NB4 (cell line): ENCODE data around the gene CKLF.

ENCODE experiments used
- MYC ChIP-seq: IDR thresholded peaks from 2 replicates; pipeline ENCODE4 v1.6.1; 2011; ENCODE audit warnings: low read depth, low read length
- POLR2A ChIP-seq: IDR thresholded peaks from 2 replicates; pipeline ENCODE4 v1.6.1; 2011; ENCODE audit warnings: mild to moderate bottlenecking; ENCODE audit not compliant: insufficient read length; ENCODE audit errors: extremely low read depth
- TF ChIP-seq, protein P1 (sequence below): IDR thresholded peaks from one replicate; pipeline ENCODE4 v1.5.1; 2012; ENCODE audit warnings: low read depth, low read length
- TF ChIP-seq, protein P2 (sequence below): IDR thresholded peaks from 2 replicates; pipeline ENCODE4 v1.6.1; 2011; ENCODE audit warnings: low read depth, low read length

DNA sequence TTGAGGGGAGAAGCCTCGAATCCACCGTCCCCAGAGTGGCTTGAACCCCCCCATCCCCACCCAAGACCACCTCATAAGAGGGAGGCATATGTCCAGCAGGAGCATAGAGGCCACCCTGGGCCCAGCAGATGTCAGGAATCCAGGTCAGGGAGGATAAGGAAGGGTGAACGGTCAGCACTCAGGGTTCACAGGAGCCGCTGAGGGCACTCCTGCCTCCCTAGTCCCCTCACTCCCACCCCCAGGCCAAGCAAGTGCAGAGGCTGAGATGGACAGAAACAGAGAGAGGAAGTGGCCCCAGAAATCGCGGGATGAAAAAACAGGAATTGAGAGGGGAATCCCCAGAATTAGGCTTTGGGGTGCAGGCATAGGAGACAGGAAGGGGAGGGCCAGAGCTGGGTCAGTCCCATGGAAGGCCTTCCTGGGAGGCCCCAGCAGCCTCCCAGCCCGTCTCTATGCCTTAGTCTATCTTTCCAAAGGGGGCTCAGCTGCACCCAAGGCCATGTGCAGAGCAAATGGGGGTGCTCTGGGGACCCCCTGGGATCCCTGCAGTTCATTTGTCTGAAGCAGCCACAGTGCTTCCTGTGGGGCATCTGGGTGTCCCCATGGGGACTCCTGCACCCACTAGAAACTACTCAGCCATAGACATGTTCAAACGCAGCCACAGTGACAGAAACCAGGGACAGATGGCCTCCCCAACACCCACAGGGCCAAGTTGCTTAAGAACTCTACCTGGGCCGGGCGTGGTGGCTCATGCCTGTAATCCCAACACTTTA, 53.8 kb downstream of the CKLF start:
- TF ChIP-seq, protein P1, sequence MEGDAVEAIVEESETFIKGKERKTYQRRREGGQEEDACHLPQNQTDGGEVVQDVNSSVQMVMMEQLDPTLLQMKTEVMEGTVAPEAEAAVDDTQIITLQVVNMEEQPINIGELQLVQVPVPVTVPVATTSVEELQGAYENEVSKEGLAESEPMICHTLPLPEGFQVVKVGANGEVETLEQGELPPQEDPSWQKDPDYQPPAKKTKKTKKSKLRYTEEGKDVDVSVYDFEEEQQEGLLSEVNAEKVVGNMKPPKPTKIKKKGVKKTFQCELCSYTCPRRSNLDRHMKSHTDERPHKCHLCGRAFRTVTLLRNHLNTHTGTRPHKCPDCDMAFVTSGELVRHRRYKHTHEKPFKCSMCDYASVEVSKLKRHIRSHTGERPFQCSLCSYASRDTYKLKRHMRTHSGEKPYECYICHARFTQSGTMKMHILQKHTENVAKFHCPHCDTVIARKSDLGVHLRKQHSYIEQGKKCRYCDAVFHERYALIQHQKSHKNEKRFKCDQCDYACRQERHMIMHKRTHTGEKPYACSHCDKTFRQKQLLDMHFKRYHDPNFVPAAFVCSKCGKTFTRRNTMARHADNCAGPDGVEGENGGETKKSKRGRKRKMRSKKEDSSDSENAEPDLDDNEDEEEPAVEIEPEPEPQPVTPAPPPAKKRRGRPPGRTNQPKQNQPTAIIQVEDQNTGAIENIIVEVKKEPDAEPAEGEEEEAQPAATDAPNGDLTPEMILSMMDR = no peak
- TF ChIP-seq POLR2A = no peak
- TF ChIP-seq, protein P2, sequence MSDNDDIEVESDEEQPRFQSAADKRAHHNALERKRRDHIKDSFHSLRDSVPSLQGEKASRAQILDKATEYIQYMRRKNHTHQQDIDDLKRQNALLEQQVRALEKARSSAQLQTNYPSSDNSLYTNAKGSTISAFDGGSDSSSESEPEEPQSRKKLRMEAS = no peak
- no peak for TF ChIP-seq MYC
